ENCODE data around the gene KREMEN2.
"Not testable (repeated sequence)": the region's sequence is repeated elsewhere in the genome, so short reads cannot be mapped to it uniquely, and the experiment has no call there.

KREMEN2 gene

GRCh38 chr16:2927010-2927646, 36.9 kb upstream of the KREMEN2 start:
- DNase-seq (ENCODE audit: insufficient read length, low spot score) = peak; percentile 69
- TF ChIP-seq PAX5 (IDR thresholded peaks at IDR 0.05; ENCODE audit: insufficient read depth, low read length, severe bottlenecking) (no peak), TAF1 (IDR thresholded peaks at IDR 0.05; ENCODE audit: low read depth, low read length) (no peak), POU2F2 (IDR thresholded peaks at IDR 0.05; ENCODE audit: low read depth, low read length) (no peak), POLR2A (IDR thresholded peaks at IDR 0.05; ENCODE audit: low read depth, low read length) (no peak), SPI1 (IDR thresholded peaks at IDR 0.05; ENCODE audit: low read depth, low read length) (no peak), POLR2AphosphoS5 (IDR thresholded peaks at IDR 0.05; ENCODE audit: low read depth, low read length) (no peak)
- peak; percentile 99 for FAIRE-seq

DNA sequence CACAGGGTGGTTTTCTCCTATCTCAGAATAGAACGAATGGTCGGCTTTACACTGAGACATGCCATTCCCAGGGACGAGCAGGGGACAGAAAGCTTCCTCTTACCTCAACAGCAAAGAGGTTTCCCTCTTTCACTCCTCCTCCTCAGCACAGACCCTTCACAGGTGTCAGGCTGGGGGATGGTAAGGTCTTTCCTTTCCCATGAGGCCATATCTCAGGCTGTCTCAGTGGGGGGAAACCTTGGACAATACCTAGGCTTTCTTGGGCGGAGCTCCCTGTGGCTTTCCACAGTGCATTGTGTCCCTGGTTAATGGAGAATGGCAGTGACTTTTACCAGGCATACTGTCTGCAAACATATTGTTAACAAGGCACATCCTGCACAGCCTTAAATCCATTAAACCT, 35.9 kb upstream of the KREMEN2 start:
- not testable (repeated sequence) for FAIRE-seq

GRCh38 chr16:2928796-2929195, 35.3 kb upstream of the KREMEN2 start:
- no peak for TF ChIP-seq SPI1 (IDR thresholded peaks at IDR 0.05; ENCODE audit: low read depth, low read length)
- TF ChIP-seq POU2F2 (IDR thresholded peaks at IDR 0.05; ENCODE audit: low read depth, low read length) = no peak
- TF ChIP-seq PAX5 (IDR thresholded peaks at IDR 0.05; ENCODE audit: insufficient read depth, low read length, severe bottlenecking) = no peak
- TF ChIP-seq TAF1 (IDR thresholded peaks at IDR 0.05; ENCODE audit: low read depth, low read length) = no peak
- no peak for TF ChIP-seq POLR2AphosphoS5 (IDR thresholded peaks at IDR 0.05; ENCODE audit: low read depth, low read length)
- TF ChIP-seq POLR2A (IDR thresholded peaks at IDR 0.05; ENCODE audit: low read depth, low read length) = no peak
- FAIRE-seq (no peak), DNase-seq (ENCODE audit: insufficient read length, low spot score) (no peak)

More for the DNA sequence above, 35.9 kb upstream of the KREMEN2 start:
- DNase-seq (ENCODE audit: insufficient read length, low spot score) = not testable (repeated sequence)

DNA sequence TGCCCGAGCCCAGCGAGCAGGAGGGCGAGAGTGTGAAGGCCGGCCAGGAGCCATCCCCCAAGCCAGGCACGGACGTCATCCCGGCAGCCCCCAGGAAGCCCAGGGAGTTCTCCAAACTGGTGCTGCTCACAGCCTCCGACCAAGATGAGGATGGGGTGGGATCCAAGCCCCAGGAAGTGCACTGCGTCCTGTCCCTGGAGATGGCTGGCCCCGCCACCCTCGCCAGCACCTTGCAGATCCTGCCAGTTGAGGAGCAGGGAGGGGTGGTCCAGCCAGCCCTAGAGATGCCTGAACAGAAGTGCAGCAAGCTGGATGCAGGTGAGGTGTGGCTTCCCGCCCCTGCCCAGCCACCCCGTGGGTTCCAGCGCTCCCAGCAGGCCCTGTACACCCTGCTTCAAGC, 34.4 kb upstream of the KREMEN2 start:
- FAIRE-seq (no peak), DNase-seq (ENCODE audit: insufficient read length, low spot score) (no peak)
- no peak for TF ChIP-seq PAX5 (IDR thresholded peaks at IDR 0.05; ENCODE audit: insufficient read depth, low read length, severe bottlenecking)
- TF ChIP-seq TAF1 (IDR thresholded peaks at IDR 0.05; ENCODE audit: low read depth, low read length) = no peak
- no peak for TF ChIP-seq POLR2A (IDR thresholded peaks at IDR 0.05; ENCODE audit: low read depth, low read length)
- TF ChIP-seq POLR2AphosphoS5 (IDR thresholded peaks at IDR 0.05; ENCODE audit: low read depth, low read length) = no peak

DNA sequence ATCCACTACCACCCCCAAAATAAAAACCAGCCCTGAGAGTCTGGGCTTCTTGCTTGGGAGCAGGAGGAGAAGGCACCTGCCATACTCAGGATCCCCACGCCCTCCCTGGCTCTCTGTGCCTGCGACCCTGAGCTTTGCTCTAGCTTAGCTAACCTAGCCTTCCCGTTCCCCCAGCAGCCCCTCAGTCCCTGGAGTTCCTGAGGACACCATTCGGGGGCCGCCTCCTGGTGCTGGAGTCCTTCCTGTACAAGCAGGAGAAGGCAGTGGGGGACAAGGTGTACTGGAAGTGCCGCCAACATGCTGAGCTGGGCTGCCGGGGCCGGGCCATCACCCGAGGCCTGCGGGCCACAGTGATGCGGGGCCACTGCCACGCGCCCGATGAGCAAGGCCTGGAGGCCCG, 33.8 kb upstream of the KREMEN2 start:
- no peak for FAIRE-seq
- no peak for DNase-seq (ENCODE audit: insufficient read length, low spot score)
- TF ChIP-seq POLR2A (IDR thresholded peaks at IDR 0.05; ENCODE audit: low read depth, low read length) (no peak), POLR2AphosphoS5 (IDR thresholded peaks at IDR 0.05; ENCODE audit: low read depth, low read length) (no peak), SPI1 (IDR thresholded peaks at IDR 0.05; ENCODE audit: low read depth, low read length) (no peak), PAX5 (IDR thresholded peaks at IDR 0.05; ENCODE audit: insufficient read depth, low read length, severe bottlenecking) (no peak), TAF1 (IDR thresholded peaks at IDR 0.05; ENCODE audit: low read depth, low read length) (no peak), POU2F2 (IDR thresholded peaks at IDR 0.05; ENCODE audit: low read depth, low read length) (no peak)

GRCh38 chr16:2931231-2931914, 32.7 kb upstream of the KREMEN2 start:
- not testable (repeated sequence) for DNase-seq (ENCODE audit: insufficient read length, low spot score); FAIRE-seq

DNA sequence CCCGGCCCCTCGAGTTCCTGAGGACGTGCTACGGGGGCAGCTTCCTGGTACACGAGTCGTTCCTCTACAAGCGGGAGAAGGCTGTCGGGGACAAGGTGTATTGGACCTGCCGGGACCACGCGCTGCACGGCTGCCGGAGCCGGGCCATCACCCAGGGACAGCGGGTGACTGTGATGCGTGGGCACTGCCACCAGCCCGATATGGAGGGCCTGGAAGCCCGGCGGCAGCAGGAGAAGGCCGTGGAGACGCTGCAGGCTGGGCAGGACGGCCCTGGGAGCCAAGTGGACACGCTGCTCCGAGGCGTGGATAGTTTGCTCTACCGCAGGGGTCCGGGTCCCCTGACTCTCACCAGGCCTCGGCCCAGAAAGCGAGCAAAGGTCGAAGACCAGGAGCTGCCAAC, 30.9 kb upstream of the KREMEN2 start:
- FAIRE-seq = no peak
- TF ChIP-seq PAX5 (IDR thresholded peaks at IDR 0.05; ENCODE audit: insufficient read depth, low read length, severe bottlenecking) = no peak
- no peak for TF ChIP-seq SPI1 (IDR thresholded peaks at IDR 0.05; ENCODE audit: low read depth, low read length)
- TF ChIP-seq POU2F2 (IDR thresholded peaks at IDR 0.05; ENCODE audit: low read depth, low read length) = no peak
- TF ChIP-seq POLR2A (IDR thresholded peaks at IDR 0.05; ENCODE audit: low read depth, low read length) = no peak
- TF ChIP-seq TAF1 (IDR thresholded peaks at IDR 0.05; ENCODE audit: low read depth, low read length) = no peak
- no peak for TF ChIP-seq POLR2AphosphoS5 (IDR thresholded peaks at IDR 0.05; ENCODE audit: low read depth, low read length)
- DNase-seq (ENCODE audit: insufficient read length, low spot score) = no peak

GRCh38 chr16:2933701-2934100, 30.4 kb upstream of the KREMEN2 start:
- DNase-seq (ENCODE audit: insufficient read length, low spot score) = no peak
- TF ChIP-seq POU2F2 (IDR thresholded peaks at IDR 0.05; ENCODE audit: low read depth, low read length) (no peak), PAX5 (IDR thresholded peaks at IDR 0.05; ENCODE audit: insufficient read depth, low read length, severe bottlenecking) (no peak), TAF1 (IDR thresholded peaks at IDR 0.05; ENCODE audit: low read depth, low read length) (no peak), SPI1 (IDR thresholded peaks at IDR 0.05; ENCODE audit: low read depth, low read length) (no peak), POLR2A (IDR thresholded peaks at IDR 0.05; ENCODE audit: low read depth, low read length) (no peak), POLR2AphosphoS5 (IDR thresholded peaks at IDR 0.05; ENCODE audit: low read depth, low read length) (no peak)
- FAIRE-seq = no peak

GRCh38 chr16:2934450-2934849, 29.6 kb upstream of the KREMEN2 start:
- FAIRE-seq (no peak), DNase-seq (ENCODE audit: insufficient read length, low spot score) (no peak)
- TF ChIP-seq POLR2A (IDR thresholded peaks at IDR 0.05; ENCODE audit: low read depth, low read length) (no peak), POLR2AphosphoS5 (IDR thresholded peaks at IDR 0.05; ENCODE audit: low read depth, low read length) (no peak)

GRCh38 chr16:2936436-2937011, 27.6 kb upstream of the KREMEN2 start:
- FAIRE-seq (no peak), DNase-seq (ENCODE audit: insufficient read length, low spot score) (no peak)

More at GRCh38 chr16:2936436-2937011, 27.6 kb upstream of the KREMEN2 start:
- TF ChIP-seq POLR2AphosphoS5 (IDR thresholded peaks at IDR 0.05; ENCODE audit: low read depth, low read length) (no peak), POU2F2 (IDR thresholded peaks at IDR 0.05; ENCODE audit: low read depth, low read length) (no peak), SPI1 (IDR thresholded peaks at IDR 0.05; ENCODE audit: low read depth, low read length) (no peak), PAX5 (IDR thresholded peaks at IDR 0.05; ENCODE audit: insufficient read depth, low read length, severe bottlenecking) (no peak), POLR2A (IDR thresholded peaks at IDR 0.05; ENCODE audit: low read depth, low read length) (no peak), TAF1 (IDR thresholded peaks at IDR 0.05; ENCODE audit: low read depth, low read length) (no peak)

All from GM12891 (cell line).